GM12874 (cell line): ENCODE results near the gene CD44.

ENCODE experiments used
- TF ChIP-seq, protein P1 (sequence below): IDR thresholded peaks from 2 replicates; pipeline ENCODE4 v1.5.1; 2011; ENCODE audit warnings: low read depth, mild to moderate bottlenecking, control low read depth, low read length, moderate library complexity; ENCODE audit not compliant: insufficient read depth

CD44 gene

GRCh38 chr11:35211952-35212351, 73.0 kb downstream of the CD44 start:
- TF ChIP-seq, protein P1, sequence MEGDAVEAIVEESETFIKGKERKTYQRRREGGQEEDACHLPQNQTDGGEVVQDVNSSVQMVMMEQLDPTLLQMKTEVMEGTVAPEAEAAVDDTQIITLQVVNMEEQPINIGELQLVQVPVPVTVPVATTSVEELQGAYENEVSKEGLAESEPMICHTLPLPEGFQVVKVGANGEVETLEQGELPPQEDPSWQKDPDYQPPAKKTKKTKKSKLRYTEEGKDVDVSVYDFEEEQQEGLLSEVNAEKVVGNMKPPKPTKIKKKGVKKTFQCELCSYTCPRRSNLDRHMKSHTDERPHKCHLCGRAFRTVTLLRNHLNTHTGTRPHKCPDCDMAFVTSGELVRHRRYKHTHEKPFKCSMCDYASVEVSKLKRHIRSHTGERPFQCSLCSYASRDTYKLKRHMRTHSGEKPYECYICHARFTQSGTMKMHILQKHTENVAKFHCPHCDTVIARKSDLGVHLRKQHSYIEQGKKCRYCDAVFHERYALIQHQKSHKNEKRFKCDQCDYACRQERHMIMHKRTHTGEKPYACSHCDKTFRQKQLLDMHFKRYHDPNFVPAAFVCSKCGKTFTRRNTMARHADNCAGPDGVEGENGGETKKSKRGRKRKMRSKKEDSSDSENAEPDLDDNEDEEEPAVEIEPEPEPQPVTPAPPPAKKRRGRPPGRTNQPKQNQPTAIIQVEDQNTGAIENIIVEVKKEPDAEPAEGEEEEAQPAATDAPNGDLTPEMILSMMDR, result no peak

DNA sequence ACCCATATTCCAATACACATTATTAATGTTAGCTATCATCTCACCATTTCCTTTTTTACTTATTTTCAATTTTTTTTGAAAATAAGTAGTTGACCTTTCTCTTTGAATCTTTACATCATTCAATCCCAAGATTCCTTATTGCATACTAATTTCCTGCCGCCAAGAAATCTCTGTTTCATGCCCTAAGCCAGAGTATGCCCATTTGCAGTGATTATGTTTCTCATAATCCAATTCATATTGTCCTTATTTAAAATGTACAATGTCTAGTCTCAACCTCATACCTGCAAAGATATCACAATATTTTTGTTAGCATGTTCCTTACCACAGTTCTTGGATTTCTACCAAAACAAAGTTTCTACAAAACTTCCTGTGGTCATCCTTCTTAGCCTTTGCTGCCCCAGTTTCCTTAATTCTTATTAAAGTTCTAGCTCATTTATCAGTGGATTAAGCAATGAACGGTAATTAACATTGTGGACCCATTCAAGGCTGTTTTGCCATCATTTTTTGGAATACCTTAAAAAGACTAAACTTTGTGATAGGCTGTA, 75.3 kb downstream of the CD44 start:
- TF ChIP-seq, protein P1, result no peak

DNA sequence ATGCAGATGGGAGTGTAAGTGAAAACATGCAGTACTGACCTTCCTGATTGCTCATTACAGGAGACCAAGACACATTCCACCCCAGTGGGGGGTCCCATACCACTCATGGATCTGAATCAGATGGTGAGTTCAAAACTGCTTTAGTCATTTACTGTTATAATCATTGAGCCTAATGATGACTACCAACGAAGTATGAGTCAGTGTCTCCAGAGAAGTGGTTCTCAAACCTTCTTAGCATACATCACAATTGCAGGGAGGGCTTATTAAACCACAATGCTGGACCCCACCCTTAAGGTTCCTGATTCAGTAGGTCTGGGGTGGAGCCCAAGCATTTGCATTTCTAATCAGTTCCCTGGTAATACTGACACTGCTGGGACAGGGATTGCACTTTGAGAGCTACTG, 75.8 kb downstream of the CD44 start:
- TF ChIP-seq, protein P1, result no peak

GRCh38 chr11:35215945-35216344, 77.0 kb downstream of the CD44 start:
- TF ChIP-seq, protein P1, result no peak

GRCh38 chr11:35216962-35217678, 78.1 kb downstream of the CD44 start:
- TF ChIP-seq, protein P1, result no peak

GRCh38 chr11:35218956-35219355, 80.0 kb downstream of the CD44 start:
- TF ChIP-seq, protein P1, result no peak

GRCh38 chr11:35223371-35223796, 84.4 kb downstream of the CD44 start:
- TF ChIP-seq, protein P1, result no peak
